Stimulated activated naive B cell treated with anti-CD40 and anti-IgM and Interleukin-4, amounts not matched to agents 10 μg/mL and 1 μg/mL and 100 μg/mL, for 72 hours (primary cell): ENCODE results near the gene CYP4F11.
"Not testable (repeated sequence)": the region's sequence is repeated elsewhere in the genome, so short reads cannot be mapped to it uniquely, and the experiment has no call there.

Experiments used
- ATAC-seq, 2 donors: fragments of 150-1000 bp; cut with Tn5 transposase; replicated peaks; 2 replicates each; pipeline ENCODE4 v1.10.0; 2021; ENCODE audit warnings: moderate library complexity in 1 of 2
- DNase-seq: peaks from one replicate; pipeline ENCODE4 v3.0.0; 2021
- H3K27ac Mint-ChIP-seq: one replicate; pipeline ENCODE4 v1.8.0; 2022; ENCODE audit warnings: mild to moderate bottlenecking, mixed read lengths
- H3K27me3 Mint-ChIP-seq, 2 donors: one replicate each; pipeline ENCODE4 v1.8.0; 2022; ENCODE audit warnings: mixed read lengths in 2 of 2
- H3K36me3 Mint-ChIP-seq, 2 donors: one replicate each; pipeline ENCODE4 v1.8.0; 2022; ENCODE audit warnings: mixed read lengths in 2 of 2, mild to moderate bottlenecking in 1 of 2
- H3K4me1 Mint-ChIP-seq, 2 donors: one replicate each; pipeline ENCODE4 v1.8.0; 2022; ENCODE audit warnings: mixed read lengths in 2 of 2, mild to moderate bottlenecking in 1 of 2
- H3K4me3 Mint-ChIP-seq, 2 donors: one replicate each; pipeline ENCODE4 v1.8.0; 2022; ENCODE audit warnings: mild to moderate bottlenecking in 2 of 2, mixed read lengths in 2 of 2, moderate library complexity in 1 of 2
- H3K9me3 Mint-ChIP-seq, 2 donors: one replicate each; pipeline ENCODE4 v1.8.0; 2022; ENCODE audit warnings: mixed read lengths in 2 of 2, mild to moderate bottlenecking in 1 of 2

Gene CYP4F11

DNA sequence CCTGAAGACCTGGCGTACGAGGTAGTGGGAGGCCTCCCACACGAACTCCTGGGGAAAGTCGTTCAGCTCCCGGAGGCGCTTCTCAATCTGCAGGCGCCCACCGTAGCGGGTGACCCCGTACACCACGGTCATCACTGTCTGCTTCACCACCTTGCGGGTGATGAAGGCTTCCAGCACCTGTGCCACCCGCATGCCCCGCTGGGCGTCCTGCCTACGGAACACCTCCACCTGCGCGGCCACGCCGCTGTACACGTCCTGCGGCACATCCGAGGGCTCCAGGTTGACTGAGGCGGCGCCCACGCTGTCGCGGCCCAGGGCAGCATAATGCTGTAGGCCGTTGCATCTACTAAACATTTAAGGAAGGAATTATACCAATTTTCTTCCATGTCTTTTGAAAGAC, 31.4 kb downstream of the CYP4F11 start:
- ATAC-seq, H3K27ac Mint-ChIP-seq, H3K36me3 Mint-ChIP-seq, H3K4me1 Mint-ChIP-seq, H3K9me3 Mint-ChIP-seq, H3K4me3 Mint-ChIP-seq, DNase-seq: not testable (repeated sequence)
- peaks cover 38 to 70% of the 10 kb centered on the region in 2 donors for H3K27me3 Mint-ChIP-seq

DNA sequence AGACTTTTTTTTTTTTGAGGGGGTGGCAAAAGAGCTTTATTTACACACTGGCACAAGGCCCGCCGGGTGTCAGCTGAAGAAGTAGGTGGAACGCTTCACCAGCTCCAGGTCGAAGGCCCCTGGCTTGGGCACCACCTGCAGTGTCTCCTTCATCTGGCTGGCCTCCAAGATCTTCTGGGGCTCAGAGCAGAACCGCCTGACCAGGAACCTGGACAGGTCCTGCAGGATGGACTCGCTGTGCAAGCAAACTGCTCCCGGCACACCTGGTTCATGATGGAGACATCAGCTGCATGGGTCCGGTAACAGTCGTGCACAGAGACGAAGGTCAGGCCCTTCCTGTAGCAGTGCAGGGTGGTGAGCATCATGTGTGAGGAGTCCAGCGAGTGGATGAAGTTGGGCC, 32.1 kb downstream of the CYP4F11 start:
- peaks cover 39 to 67% of the 10 kb centered on the region in 2 donors for H3K27me3 Mint-ChIP-seq
- peaks cover under 1 to 5% of the 10 kb centered on the region in 2 donors for H3K9me3 Mint-ChIP-seq
- no peaks in the 10 kb centered on the region for H3K4me1 Mint-ChIP-seq
- no peaks in the 10 kb centered on the region for H3K36me3 Mint-ChIP-seq
- no peak overlapping the region for H3K27ac Mint-ChIP-seq
- ATAC-seq (no peak), DNase-seq (no peak)
- no peak overlapping the region for H3K4me3 Mint-ChIP-seq

DNA sequence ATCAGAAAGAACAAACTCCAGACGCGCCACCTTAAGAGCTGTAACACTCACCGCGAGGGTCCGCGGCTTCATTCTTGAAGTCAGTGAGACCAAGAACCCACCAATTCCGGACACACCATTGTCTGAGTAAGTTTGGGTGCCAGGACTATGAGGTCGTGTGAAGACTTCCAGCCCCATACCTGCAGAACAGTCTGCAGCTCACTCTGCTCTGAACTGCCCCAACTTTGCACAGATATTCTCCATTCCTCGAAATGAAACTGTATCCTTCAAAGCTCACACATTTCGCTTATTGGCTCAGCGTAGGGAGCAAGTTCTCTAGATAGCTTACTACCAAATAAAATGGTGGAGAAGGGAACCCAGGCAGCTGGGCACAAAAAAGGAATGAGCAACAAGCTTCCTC, 33.8 kb downstream of the CYP4F11 start:
- Mint-ChIP-seq H3K36me3 (no peaks in the 10 kb centered on the region), H3K27ac (no peak overlapping the region), H3K27me3 (peaks cover 43 to 66% of the 10 kb centered on the region in 2 donors), H3K4me1 (no peaks in the 10 kb centered on the region), H3K4me3 (peak overlapping the region in 1 of 2 donors; percentile 30), H3K9me3 (peaks cover 0 to 5% of the 10 kb centered on the region in 2 donors)
- DNase-seq (no peak), ATAC-seq (no peak)

DNA sequence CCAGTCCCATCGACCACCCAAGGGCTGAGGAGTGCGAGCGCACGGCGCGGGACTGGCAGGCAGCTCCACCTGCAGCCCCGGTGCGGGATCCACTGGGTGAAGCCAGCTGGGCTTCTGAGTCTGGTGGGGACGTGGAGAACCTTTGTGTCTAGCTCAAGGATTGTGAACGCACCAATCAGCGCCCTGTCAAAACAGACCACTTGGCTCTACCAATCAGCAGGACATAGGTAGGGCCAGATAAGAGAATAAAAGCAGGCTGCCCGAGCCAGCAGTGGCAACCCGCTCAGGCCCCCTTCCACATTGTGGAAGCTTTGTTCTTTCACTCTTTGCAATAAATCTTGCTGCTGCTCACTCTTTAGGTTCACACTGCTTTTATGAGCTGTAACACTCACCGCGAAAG, 34.3 kb downstream of the CYP4F11 start:
- peak overlapping the region; percentile 30 to 43 for H3K4me3 Mint-ChIP-seq
- ATAC-seq, H3K9me3 Mint-ChIP-seq, H3K27ac Mint-ChIP-seq, DNase-seq, H3K36me3 Mint-ChIP-seq, H3K4me1 Mint-ChIP-seq: not testable (repeated sequence)
- peaks cover 42 to 66% of the 10 kb centered on the region in 2 donors for H3K27me3 Mint-ChIP-seq

DNA sequence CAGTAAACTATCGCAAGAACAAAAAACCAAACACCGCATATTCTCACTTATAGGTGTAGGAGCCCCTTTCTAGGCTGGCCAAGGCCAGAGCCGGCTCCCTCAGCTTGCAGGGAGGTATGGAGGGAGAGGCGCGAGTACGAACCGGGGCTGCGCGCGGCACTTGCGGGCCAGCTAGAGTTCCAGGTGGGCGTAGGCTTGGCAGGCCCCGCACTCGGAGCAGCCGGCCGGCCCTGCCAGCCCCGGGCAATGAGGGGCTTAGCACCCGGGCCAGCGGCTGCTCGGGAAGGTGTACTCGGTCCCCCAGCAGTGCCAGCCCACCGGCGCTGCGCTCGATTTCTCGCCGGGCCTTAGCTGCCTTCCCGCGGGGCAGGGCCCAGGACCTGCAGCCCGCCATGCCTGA, 34.8 kb downstream of the CYP4F11 start:
- H3K36me3 Mint-ChIP-seq, H3K9me3 Mint-ChIP-seq, ATAC-seq, H3K27ac Mint-ChIP-seq, DNase-seq, H3K4me1 Mint-ChIP-seq: not testable (repeated sequence)
- peaks cover 38 to 66% of the 10 kb centered on the region in 2 donors for H3K27me3 Mint-ChIP-seq
- peak overlapping the region in 1 of 2 donors; percentile 43 for H3K4me3 Mint-ChIP-seq

DNA sequence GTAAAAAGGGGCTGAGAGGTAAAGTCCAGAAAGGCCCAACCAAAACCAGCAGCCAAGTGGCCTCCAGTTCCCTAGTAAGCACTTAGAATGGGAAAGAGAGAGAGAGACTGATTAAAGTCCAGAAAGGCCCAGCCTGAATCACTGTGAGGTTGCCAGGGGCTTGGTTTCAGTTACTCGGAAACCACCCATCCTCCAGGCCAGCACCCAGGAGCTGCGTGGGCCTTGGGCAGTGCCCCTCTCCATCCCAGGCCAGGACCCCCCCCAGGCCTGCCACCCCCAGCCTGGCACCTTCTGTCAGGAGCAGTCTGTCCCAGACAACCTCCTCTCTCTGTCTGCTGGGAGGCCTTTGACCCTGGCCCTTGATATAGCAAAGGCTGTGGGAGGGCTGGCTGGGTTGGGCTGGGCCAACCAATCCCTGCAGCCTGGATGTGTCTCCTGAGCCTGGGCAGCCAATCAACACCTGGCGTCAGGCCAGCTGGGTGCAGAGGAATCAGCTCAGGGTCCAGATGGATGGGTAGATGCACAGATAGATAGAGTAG, 36.5 kb downstream of the CYP4F11 start, which contains the start of gene CYP4F2:
CYP4F2 (minus strand) TSS at position 337 of the 539 bp plus-strand sequence. CDS start 463 bp downstream, outside the sequence.
- Mint-ChIP-seq H3K4me3 (no peak within 1 kb of the TSS), H3K9me3 (no peaks in the 10 kb centered on the region), H3K27me3 (peaks cover 36 to 52% of the 10 kb centered on the region in 2 donors), H3K27ac (no peak within 1 kb of the TSS), H3K4me1 (no peaks in the 10 kb centered on the region), H3K36me3 (no peaks in the 10 kb centered on the region)
- ATAC-seq (no peak), DNase-seq (no peak)

DNA sequence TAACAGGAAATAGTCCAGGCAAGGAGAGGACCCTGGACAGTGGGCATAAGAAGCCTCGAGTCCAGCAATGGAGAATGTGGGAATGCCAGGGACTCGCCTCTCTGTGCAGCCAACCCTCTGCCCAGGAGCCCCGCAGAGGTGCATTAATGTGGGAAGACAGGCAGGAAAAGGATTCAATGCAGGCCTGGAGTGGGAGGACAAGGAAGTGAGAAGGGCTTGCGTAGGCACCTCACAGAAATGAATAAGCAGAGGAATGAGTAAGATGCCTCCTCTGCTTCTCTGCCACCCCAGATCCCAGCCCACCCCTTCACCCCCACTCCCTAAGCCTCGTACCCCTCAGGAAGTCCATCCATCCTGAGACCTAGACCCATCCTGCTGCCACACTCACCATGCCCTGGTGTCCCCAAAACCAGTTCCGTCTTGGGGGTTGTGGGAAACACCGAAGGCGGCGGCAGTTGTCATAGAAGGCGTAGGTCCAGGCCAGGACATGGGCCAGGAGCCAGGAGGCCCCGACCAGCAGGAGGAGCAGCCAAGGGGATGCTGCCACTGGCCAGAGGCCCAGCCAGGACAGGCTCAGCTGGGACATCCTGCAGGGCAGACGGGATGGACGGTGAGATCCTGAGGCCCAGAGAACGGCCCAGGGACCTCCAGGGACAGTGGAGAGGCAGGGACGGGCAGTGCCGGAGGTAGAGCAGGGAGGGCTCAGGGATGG, 37.1 kb downstream of the CYP4F11 start:
- ATAC-seq = no peak
- H3K27me3 Mint-ChIP-seq = peaks cover 36 to 46% of the 10 kb centered on the region in 2 donors

DNA sequence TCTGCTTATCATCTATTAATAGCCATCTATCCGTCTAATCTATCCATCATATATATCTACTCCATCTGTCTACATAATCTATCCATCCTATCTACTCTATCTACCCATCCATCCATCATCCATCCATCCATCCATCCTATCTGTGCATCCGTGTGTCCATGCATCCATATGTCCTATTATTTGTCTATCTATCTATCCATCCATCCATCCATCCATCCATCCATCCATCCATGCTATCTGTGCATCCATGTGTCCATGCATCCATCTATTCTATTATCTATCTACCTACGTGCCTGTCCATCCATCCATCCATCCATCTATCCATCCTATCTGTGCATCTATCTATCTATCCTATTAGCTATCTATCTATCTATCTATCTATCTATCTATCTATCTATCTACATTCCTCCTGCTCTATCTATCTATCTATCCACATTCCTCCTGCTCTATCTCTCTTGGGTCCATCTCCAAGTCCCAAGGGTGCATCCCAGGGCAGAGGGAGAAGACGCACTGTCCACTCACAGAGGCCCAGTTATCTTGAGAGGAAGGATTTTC, 38.4 kb downstream of the CYP4F11 start:
- no peaks in the 10 kb centered on the region for H3K36me3 Mint-ChIP-seq
- H3K4me3 Mint-ChIP-seq = no peak overlapping the region
- no peaks in the 10 kb centered on the region for H3K4me1 Mint-ChIP-seq
- ATAC-seq (no peak), DNase-seq (no peak)
- H3K27ac Mint-ChIP-seq = no peak overlapping the region
- H3K9me3 Mint-ChIP-seq = no peaks in the 10 kb centered on the region
- H3K27me3 Mint-ChIP-seq = peaks cover 29 to 34% of the 10 kb centered on the region in 2 donors

More for the DNA sequence above, 37.1 kb downstream of the CYP4F11 start:
- Mint-ChIP-seq H3K4me1 (no peaks in the 10 kb centered on the region), H3K27ac (no peak overlapping the region), H3K9me3 (no peaks in the 10 kb centered on the region), H3K4me3 (no peak overlapping the region), H3K36me3 (no peaks in the 10 kb centered on the region)
- no peak for DNase-seq

DNA sequence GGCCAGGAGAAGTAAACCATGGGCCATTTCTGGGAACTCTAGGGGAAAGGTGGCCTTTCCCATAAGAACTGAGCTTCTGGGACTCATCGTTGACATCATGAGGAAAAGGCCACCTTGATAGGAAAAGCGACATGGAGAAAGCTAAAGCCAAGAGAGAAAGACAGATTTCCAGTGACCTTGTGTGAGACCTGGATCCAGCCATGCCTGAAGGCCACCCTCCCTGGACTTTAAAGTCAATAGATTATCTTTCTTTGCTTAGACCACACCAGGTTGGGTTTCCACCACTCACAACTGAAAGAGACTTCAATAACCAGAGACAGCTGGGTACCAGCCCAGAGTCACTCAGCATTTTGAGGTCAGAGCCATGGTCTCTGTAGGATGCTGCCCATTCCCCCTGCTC, 40.0 kb downstream of the CYP4F11 start:
- Mint-ChIP-seq H3K9me3 (no peaks in the 10 kb centered on the region), H3K36me3 (no peaks in the 10 kb centered on the region), H3K4me3 (no peak overlapping the region), H3K27me3 (peaks cover 25 to 33% of the 10 kb centered on the region in 2 donors), H3K27ac (no peak overlapping the region), H3K4me1 (no peaks in the 10 kb centered on the region)
- DNase-seq (no peak), ATAC-seq (no peak)

DNA sequence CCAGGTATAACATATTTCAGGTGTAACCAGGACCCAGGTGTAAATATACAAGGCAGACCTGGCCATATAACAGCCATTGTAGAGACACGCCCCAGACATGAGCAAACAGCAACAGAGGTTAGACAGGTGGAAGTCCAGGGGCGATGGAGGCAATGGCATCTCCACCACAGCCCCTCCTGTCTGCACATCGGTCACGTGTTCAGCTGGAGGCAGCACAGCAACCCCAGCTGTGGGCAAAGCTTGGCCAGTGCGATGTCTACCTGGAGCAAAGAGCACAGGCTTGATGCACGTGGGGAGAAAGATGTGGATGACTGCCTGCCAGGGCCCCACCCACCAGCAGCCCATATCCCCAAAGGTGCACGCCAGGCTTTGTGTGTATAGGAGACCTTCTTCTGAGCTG, 40.9 kb downstream of the CYP4F11 start:
- Mint-ChIP-seq H3K9me3 (no peaks in the 10 kb centered on the region), H3K36me3 (no peaks in the 10 kb centered on the region), H3K27ac (no peak overlapping the region), H3K4me1 (no peaks in the 10 kb centered on the region), H3K27me3 (peaks cover 25 to 31% of the 10 kb centered on the region in 2 donors), H3K4me3 (no peak overlapping the region)
- ATAC-seq (no peak), DNase-seq (no peak)

DNA sequence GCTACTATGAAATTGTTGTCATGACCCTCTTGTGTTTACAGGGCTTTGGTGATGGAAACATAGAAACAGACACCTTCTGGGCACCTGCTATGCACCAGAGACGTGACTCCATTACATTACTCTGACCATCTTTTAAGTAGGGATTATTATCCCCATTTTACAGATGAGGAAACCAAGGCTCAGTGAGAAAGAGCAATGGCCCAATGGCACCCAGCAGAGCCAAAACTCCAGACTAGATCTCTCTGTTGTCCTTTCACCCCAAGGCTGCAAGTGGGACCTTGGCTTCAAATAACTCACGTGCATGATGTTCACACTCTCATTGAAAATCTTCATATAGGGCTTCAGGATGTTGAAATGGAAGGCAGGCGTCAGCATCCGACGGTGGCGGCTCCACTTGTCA, 42.3 kb downstream of the CYP4F11 start:
- H3K36me3 Mint-ChIP-seq = no peaks in the 10 kb centered on the region
- ATAC-seq = no peak
- peaks cover 15 to 24% of the 10 kb centered on the region in 2 donors for H3K27me3 Mint-ChIP-seq
- no peak for DNase-seq
- no peak overlapping the region for H3K4me3 Mint-ChIP-seq
- no peaks in the 10 kb centered on the region for H3K4me1 Mint-ChIP-seq
- no peak overlapping the region for H3K27ac Mint-ChIP-seq
- no peaks in the 10 kb centered on the region for H3K9me3 Mint-ChIP-seq

DNA sequence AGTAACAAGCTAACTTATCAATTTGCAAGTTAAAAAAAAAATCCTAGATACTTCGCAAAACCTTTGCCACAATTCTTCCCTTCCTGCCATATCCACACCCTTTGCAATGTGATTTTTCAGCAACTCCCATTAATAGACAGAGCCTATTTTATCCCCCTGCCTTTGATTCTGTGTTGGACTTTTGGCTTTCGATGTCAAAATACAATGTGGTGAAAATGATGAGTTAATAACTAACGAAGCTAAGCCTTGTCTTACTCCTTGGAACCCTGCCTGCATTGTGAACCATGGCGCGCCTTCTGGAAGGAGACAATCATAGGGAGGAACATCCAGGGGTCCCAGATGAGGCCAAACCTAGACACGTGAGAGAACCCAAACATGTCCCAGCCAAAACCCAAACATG, 42.9 kb downstream of the CYP4F11 start:
- DNase-seq (no peak), ATAC-seq (no peak)
- Mint-ChIP-seq H3K4me3 (no peak overlapping the region), H3K36me3 (no peaks in the 10 kb centered on the region), H3K4me1 (no peaks in the 10 kb centered on the region), H3K27ac (no peak overlapping the region), H3K9me3 (no peaks in the 10 kb centered on the region), H3K27me3 (peaks cover 10 to 18% of the 10 kb centered on the region in 2 donors)

DNA sequence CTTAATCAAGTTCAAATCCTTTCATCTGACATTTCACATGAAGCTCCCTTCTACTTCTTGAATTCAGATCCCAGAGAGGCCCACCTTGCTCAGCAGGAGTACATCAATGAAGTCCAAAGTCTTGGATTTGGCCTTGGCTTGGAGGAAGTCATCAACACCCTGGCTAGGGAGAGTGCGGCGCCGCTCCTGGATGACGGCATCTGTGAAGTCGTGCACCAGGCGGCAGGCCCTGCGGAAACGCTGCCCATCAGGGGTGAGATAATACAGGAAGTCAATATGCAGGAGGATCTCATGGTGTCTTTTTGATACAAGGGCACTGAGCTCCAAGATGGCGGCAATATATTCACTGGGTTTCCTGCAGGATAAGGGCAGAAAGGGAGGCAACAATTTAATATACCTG, 45.0 kb downstream of the CYP4F11 start:
- ATAC-seq, H3K4me1 Mint-ChIP-seq, H3K36me3 Mint-ChIP-seq, H3K9me3 Mint-ChIP-seq, H3K4me3 Mint-ChIP-seq, DNase-seq, H3K27me3 Mint-ChIP-seq, H3K27ac Mint-ChIP-seq: not testable (repeated sequence)

DNA sequence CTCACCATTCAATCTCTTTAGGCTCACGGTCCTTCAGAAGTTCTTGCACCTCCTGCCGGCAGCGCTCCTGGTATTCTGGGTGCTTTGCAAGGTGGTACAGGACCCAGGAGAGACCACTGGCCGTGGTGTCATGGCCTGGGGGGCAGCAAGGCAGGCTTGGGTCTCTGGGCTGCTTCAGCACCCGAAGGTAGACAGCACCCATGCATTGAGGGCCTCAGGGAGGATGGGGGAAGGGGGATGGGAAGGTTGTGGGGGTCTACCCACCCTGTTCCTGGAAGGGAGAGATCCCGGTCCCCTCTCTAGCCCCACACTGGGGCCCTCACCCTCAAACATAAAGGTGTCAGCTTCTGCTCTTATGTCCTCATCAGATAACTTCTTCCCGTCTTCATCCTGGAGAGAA, 48.4 kb downstream of the CYP4F11 start:
- no peak overlapping the region for H3K27ac Mint-ChIP-seq
- H3K9me3 Mint-ChIP-seq = peaks cover 0 to 1% of the 10 kb centered on the region in 2 donors
- H3K4me1 Mint-ChIP-seq = no peaks in the 10 kb centered on the region

DNA sequence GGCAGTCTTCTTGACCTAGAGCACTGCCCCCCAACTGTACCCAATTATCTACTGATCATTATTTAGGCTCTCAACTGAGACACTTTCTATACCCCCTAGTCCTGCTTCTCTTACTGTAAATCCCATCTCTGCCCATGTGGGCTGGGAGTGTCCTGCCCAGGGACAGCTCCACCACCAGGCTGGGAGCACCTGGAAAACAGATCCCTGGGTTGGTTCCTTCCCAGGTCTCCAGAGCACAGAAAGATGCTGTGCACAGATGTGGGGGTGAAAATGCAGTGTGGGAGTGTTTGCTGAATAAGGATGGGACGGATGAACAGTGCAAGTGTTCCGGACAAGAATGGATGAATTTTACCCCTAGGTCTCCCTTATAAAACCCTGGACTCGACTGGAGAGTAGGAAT, 49.2 kb downstream of the CYP4F11 start:
- Mint-ChIP-seq H3K9me3 (peaks cover 0 to 4% of the 10 kb centered on the region in 2 donors), H3K36me3 (no peaks in the 10 kb centered on the region), H3K27me3 (peaks cover 18 to 23% of the 10 kb centered on the region in 2 donors), H3K27ac (no peak overlapping the region), H3K4me3 (no peak overlapping the region), H3K4me1 (no peaks in the 10 kb centered on the region)
- no peak for DNase-seq
- no peak for ATAC-seq

More for the DNA sequence above, 48.4 kb downstream of the CYP4F11 start:
- Mint-ChIP-seq H3K27me3 (peaks cover 15 to 17% of the 10 kb centered on the region in 2 donors), H3K4me3 (no peak overlapping the region), H3K36me3 (no peaks in the 10 kb centered on the region)
- ATAC-seq = no peak
- no peak for DNase-seq
